GM06990 (cell line): ENCODE measurements around the gene OTUB2.
A peak's percentile ranks its signal among the peaks of the same experiment; 100 is the strongest.

ENCODE experiments used
- DNase-seq: peaks from one replicate; pipeline ENCODE4 v3.0.0-alpha.2; 2011; ENCODE audit not compliant: insufficient read length; ENCODE audit errors: extremely low read depth
- H3K27me3 ChIP-seq: replicated peaks from 2 replicates; pipeline ENCODE4 v1.6.0; 2011; ENCODE audit warnings: low read length; ENCODE audit not compliant: control insufficient read depth, insufficient read depth
- H3K36me3 ChIP-seq: 2 replicates; pipeline ENCODE4 v1.5.1; 2011; ENCODE audit warnings: low read length; ENCODE audit not compliant: control insufficient read depth, insufficient read depth
- H3K4me3 ChIP-seq: replicated peaks from 2 replicates; pipeline ENCODE4 v1.5.1; 2011; ENCODE audit warnings: low read depth, mild to moderate bottlenecking, control low read depth, low read length
- TF ChIP-seq, protein P1 (sequence below): IDR thresholded peaks from 2 replicates; pipeline ENCODE4 v1.5.1; 2011; ENCODE audit warnings: low read length, control low read depth, mild to moderate bottlenecking, inconsistent platforms; ENCODE audit not compliant: insufficient read depth, poor library complexity, severe bottlenecking

The OTUB2 gene

DNA sequence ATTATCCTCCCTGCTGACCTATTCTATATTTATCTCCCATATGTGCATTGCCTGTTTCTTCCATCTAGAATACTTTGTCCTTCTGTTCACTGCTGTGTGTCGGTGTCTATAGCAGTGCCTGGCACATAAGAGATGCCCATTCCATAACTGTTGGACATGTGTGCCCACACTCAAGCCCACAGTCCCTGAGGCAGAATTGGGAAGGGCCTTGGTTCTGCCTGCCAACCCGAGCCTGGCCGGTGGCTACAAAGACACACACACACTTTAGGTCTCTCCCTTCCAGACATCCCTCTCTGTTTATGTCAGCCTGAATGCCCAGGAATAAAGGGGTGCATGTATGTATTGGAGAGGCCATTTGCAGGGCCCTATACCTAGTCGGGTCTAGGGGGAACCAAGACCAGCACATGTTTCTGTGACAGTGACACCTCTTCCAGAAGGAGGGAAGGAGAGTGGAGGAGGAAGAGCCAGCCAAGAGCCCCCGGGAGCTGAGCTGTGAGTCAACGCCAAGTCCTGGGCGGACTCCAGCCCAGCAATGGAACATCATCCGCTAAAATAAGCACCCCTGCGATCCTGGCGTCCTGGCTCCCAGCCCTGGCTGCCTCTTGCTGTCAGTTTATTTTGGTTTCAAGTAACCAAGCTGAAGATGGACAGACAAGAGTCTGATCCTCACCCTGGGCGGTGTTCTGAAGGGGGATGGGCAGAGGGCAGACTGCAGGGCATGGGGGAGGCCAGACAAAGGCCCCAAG lies 45.5 kb upstream of the OTUB2 start:
- no peak for DNase-seq
- TF ChIP-seq, protein P1, sequence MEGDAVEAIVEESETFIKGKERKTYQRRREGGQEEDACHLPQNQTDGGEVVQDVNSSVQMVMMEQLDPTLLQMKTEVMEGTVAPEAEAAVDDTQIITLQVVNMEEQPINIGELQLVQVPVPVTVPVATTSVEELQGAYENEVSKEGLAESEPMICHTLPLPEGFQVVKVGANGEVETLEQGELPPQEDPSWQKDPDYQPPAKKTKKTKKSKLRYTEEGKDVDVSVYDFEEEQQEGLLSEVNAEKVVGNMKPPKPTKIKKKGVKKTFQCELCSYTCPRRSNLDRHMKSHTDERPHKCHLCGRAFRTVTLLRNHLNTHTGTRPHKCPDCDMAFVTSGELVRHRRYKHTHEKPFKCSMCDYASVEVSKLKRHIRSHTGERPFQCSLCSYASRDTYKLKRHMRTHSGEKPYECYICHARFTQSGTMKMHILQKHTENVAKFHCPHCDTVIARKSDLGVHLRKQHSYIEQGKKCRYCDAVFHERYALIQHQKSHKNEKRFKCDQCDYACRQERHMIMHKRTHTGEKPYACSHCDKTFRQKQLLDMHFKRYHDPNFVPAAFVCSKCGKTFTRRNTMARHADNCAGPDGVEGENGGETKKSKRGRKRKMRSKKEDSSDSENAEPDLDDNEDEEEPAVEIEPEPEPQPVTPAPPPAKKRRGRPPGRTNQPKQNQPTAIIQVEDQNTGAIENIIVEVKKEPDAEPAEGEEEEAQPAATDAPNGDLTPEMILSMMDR, result no peak
- H3K36me3 ChIP-seq, result no peaks in the 10 kb centered on the region

DNA sequence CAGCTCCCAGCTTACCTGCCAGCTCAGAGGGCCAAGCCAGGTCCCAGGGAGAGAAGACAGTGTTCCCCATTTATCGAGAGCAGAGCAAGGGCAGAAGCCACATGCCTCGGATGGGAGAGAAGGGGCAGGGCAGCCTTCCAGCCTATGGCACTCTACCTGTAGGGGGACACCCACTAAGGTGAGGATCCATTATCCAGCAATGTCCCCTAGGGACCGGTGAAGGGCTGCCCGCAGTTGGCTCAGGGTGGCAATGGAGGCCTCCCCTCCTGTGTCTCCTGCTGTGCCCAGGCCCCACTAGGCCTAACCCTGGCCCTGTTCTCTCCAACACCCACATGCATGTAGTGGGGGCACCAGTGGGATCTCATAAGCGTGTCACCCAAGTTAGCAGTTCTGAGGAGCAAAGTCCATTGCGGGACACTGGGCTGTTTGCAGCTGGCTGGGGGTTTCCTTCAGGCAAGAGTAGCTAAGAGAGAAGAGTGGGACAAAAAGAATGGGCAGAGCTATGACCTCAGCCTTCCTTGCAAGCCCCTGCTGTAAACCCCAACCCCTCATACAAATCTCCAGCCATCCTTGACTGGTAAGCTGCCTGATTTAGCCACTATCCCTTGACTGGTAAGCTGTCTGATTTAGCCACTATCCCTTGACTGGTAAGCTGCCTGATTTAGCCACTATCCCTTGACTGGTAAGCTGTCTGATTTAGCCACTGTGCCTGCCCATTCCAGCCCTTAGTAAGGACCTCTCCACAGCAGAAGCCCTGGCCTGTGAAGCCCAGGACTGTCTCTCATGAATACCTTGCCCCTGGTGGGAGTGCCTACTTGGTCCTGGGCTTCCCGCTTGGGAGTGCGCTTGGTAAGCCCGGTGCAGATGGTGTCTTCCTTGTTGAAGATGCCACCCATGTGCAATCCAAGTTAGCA lies 44.6 kb upstream of the OTUB2 start:
- no peak for DNase-seq
- Histone ChIP-seq H3K4me3 (no peak overlapping the region), H3K27me3 (no peaks in the 10 kb centered on the region; the same call in 1 of the 2 replicates), H3K36me3 (no peaks in the 10 kb centered on the region)
- TF ChIP-seq, protein P1, result no peak

More for the DNA sequence above, 45.5 kb upstream of the OTUB2 start:
- no peaks in the 10 kb centered on the region; the same call in 1 of the 2 replicates for H3K27me3 ChIP-seq
- no peak overlapping the region for H3K4me3 ChIP-seq

DNA sequence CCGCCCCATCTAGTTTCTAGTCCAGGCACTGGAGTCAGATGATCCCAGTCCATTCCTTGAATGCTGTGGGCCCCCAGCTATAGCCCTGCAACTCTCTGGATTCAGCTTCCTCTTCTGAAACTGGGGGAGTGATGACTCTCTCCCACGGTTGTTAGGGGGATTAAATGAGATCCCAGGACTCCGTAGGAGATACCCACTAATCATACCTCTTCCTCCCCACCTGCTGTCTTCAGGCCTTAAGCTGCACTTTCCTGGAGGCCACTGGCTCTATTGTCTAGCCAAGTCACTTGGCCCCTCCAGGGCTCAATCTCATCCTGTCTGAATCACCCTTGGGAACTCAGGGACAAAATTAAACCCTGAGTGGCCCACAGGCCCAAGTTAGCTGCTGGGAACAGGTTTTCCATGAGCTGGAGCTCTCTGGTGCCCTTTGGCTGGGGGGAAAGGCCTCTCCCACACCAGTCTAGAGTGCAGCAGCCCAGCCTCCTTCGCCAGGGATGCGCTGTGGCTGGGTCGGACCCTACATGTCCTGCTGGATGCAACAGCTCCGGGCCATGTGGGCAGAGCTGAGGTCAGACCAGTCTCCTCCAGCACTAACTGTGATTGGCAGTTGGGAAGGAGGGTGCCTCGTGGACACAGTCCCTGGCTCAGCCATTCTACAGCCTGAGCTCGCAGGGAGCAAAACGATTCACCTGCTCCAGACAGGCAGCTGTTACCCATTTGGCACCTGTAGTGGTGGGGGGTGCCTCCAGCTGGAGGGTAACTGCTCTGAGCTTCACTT lies 43.7 kb upstream of the OTUB2 start:
- TF ChIP-seq, protein P1, result no peak
- Histone ChIP-seq H3K36me3 (no peaks in the 10 kb centered on the region), H3K4me3 (no peak overlapping the region), H3K27me3 (no peaks in the 10 kb centered on the region; the same call in 1 of the 2 replicates)
- no peak for DNase-seq

DNA sequence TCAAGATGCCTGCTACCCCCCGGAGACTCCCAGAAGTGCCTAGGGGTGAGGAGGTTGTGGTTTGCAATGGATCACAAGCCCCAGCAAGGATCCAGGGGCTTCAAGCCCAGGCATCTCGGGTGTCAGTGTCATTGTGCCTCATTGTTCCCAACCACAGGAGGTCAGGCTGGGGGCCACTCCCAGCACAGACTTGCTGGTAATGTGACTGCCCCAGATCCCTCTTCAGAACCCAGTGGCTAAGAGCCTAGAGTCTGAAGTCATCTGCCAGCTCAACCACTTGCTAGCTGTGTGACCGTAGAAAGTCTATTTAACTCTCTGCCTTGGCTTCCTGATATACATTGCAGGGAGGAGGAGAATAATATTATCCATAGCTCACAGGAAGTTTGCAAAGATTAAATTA lies 42.1 kb upstream of the OTUB2 start:
- H3K27me3 ChIP-seq, result no peaks in the 10 kb centered on the region; the same call in 1 of the 2 replicates
- no peak for DNase-seq
- H3K4me3 ChIP-seq, result no peak overlapping the region
- TF ChIP-seq, protein P1, result no peak
- no peaks in the 10 kb centered on the region for H3K36me3 ChIP-seq

DNA sequence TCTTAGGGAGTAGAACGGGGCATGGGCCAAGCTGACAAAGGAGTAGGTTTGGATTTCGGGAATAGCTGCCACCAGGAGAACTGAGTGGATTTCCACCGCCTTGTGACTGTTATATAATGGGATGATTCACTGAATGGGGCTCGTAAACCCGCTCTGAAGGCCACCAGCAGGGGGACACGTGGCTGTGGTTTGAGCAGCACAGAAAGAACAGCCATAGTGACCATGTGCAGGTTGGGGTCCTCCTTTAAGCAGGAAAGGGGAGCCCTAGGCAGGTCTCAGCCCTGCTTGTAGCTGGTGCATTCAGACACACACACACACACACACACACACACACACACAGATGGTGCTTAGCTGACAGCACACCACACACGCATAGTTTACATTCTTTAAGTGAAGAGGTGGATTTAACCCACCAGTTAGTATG lies 41.1 kb upstream of the OTUB2 start:
- TF ChIP-seq, protein P1, result peak; percentile 52
- no peak for DNase-seq
- no peaks in the 10 kb centered on the region; the same call in 1 of the 2 replicates for H3K27me3 ChIP-seq
- H3K36me3 ChIP-seq, result no peaks in the 10 kb centered on the region
- no peak overlapping the region for H3K4me3 ChIP-seq
